CMK (cell line): Measurements from ENCODE around the gene CD6.

ENCODE experiments used
- DNase-seq: peaks from one replicate; pipeline ENCODE4 v3.0.0-alpha.2; 2010; ENCODE audit warnings: low read depth

The CD6 gene, protein sequence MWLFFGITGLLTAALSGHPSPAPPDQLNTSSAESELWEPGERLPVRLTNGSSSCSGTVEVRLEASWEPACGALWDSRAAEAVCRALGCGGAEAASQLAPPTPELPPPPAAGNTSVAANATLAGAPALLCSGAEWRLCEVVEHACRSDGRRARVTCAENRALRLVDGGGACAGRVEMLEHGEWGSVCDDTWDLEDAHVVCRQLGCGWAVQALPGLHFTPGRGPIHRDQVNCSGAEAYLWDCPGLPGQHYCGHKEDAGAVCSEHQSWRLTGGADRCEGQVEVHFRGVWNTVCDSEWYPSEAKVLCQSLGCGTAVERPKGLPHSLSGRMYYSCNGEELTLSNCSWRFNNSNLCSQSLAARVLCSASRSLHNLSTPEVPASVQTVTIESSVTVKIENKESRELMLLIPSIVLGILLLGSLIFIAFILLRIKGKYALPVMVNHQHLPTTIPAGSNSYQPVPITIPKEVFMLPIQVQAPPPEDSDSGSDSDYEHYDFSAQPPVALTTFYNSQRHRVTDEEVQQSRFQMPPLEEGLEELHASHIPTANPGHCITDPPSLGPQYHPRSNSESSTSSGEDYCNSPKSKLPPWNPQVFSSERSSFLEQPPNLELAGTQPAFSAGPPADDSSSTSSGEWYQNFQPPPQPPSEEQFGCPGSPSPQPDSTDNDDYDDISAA

DNA sequence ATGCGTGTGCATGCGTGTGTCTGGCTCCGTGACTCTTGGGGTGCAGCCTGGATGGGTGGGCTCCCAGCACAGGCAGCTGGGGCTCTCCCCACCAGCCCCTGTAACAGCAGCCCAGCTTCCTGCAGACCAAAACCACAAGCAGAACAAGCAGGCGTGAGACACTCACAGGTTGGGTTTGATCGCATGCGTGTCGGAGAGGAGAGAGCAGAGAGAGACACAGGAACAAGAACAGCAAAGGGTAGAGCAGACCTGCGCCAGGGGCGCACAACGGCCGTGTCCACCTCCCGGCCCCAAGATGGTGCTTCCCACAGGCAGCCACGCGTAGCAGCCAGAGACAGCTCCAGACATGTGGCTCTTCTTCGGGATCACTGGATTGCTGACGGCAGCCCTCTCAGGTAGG, at the start of gene CD6:
TSS of gene CD6 (plus strand) at position 161 of the 400 bp plus-strand sequence. CDS start at position 347, 186 bp downstream.
- no peak for DNase-seq

DNA sequence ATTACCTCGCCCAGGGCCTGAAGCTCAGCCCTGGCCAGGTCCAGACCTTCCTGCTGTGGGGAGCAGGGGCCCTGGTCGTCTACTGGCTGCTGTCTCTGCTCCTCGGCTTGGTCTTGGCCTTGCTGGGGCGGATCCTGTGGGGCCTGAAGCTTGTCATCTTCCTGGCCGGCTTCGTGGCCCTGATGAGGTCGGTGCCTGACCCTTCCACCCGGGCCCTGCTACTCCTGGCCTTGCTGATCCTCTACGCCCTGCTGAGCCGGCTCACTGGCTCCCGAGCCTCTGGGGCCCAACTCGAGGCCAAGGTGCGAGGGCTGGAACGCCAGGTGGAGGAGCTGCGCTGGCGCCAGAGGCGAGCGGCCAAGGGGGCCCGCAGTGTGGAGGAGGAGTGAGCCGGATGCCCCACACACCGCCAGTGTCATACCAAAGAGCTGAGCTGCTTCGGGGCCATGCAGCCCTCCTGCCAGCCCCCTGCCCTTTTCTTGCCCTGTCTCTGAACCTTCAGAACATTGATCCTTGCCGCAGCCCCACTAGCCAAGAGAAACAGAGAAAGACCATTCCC, 49.6 kb upstream of the CD6 start:
- DNase-seq: no peak

DNA sequence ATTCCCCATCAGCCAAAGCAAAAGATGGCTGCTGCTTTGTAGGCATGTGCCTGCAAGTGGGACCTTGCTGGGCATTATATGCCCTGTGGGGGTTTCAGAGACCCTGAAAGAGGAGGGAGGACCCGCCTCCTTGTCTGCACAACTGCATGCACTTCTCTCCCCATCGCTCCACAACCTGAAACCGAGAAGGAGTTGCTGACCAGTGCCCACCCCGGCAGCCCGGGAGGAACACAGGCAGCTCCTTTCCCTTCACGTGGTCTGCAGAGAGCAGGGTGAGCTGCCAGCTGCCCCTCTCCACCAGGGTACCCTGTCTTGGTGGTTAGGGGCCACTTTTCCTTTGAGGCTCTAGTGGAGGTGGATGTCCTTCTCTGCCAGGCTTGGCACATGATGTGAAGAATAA, 48.6 kb upstream of the CD6 start:
- DNase-seq: no peak

DNA sequence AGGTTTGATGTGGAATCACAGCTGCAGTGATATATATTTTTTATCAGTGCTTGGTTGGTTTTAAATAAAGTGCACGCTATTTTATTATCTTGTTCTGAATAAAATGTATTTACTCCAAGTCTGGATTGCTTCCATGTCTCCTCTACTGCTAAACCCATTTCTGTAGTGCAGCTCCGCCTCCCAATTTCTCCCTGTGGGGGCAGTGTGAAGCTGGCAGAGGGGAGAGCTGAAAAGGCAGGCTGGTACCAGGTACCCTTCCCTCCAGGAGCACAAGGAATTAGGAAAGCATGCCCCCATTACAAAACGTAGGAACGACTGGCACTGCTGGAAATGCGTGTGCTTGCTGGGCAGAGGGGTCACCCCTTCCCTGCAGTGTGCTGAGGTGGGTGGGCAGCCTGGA, 48.2 kb upstream of the CD6 start:
- no peak for DNase-seq

DNA sequence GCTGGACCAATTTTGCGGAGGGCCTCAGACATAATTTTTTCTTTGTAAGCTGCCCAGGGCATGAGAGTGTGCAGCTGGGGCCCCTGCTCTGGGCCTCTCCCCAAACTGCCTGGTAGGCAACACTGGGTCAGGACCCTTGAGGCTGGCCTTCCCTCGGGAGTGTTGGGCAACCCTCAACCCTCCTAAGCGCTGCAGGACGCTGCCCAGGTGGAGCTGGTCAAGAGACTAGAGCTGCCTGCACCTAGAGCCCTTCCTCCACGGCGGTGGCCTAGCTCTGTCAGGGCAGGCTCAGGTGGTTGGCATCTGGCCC, 47.7 kb upstream of the CD6 start:
- DNase-seq: no peak

DNA sequence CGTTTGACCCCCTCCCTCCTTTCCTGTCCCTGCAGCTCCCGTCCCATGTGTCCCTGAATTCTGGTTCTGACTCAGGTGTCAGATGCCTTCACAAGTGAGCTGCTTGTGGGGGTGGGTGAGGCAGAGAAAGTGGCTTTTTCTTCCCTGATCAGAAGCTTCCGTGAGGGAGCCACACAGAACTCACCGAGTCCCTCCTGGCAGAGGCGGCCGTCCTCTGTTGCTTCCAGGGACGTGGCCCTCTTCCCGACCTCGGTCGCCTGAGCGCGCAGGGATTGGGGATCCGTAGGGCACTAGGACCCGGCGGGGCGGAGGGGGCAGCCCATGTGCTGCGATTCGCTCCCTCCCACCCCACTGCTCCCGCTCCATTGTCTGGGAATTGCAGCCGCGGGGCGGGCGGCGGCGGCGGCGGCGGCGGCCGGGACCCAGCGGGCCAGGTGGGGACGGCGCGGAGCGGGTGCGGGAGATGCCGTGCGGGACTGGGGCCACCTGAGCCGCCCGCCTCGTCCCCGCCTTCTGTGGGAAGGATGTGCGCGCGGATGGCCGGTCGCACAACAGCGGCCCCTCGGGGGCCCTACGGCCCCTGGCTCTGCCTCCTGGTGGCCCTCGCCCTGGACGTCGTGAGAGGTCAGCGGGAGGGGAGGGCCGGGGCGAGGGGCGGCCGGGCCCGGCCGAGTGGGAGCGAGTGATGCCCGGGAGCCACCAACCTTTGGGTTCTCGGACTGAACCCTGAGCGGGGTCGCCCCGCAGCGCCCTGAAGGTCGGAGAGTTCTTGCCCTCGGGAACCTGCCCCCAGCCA, 47.2 kb upstream of the CD6 start, which contains the start of gene TMEM132A:
TSS of gene TMEM132A (plus strand) at position 351 of the 796 bp plus-strand sequence. CDS start at position 525, 174 bp downstream.
- no peak for DNase-seq

DNA sequence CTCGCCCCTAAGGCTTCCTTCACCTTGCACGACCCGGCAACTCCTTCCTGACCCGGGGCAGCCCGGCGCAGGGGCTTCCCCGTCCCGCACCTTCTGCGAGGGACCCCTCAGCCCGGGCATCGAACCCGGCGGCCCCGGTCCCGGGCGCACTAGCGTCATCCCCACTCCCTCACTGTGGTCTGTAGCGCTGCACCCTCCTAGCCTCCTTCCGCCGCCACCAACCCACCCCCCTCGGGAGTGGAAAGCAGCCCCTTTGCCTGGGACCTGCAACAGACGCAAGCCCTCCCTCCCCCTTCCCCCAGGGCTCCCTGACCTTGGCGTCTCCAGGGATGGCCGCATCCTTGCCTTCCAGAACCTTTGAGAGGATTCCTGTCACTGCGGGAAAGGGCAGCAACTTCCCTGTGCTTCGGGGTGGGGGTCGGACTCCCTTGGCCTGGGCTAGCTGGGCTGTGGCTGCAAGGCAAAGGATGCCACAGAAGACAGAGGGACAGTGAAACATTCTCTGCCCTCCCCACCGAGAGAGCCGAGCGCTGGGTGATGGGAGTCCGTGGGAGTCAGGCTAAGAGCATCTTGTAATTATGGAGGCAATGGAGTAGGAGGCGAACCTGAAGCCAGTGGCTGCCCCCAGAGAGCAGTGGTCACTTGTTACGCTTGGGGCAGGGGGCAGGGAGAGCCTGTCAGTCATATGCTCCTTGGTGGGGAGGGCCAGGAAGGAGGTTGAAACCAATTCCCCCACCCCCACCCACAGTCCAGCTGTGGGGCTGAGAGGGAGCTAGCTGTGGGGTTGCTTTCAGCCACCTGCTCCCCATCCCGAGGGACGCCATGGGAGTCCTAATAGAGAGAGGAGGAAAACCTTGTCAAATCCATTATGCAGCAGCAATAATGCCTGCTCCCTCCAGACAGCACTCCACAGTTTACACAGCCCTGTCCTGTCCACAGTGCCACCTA, 46.3 kb upstream of the CD6 start:
- DNase-seq: no peak

DNA sequence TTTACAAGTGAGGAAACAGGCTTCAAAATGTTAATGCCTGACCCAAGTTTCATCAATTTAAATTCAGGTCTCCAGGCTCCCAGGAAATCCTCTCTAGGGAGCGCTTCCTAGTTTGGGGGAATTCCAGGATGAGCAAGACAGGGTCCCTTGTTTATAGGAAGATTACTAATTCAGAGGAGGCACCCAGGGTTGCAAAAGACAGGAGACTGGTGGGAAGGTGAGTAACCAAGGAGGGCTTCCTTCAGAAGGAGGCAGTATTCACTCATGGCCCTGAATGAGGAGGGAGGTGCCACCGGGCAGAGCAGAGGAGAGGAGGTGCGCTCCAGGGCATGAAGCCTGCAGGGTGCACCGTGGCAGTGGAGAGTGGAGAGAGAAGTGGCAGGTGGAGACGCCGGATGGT, 45.6 kb upstream of the CD6 start:
- DNase-seq: no peak

DNA sequence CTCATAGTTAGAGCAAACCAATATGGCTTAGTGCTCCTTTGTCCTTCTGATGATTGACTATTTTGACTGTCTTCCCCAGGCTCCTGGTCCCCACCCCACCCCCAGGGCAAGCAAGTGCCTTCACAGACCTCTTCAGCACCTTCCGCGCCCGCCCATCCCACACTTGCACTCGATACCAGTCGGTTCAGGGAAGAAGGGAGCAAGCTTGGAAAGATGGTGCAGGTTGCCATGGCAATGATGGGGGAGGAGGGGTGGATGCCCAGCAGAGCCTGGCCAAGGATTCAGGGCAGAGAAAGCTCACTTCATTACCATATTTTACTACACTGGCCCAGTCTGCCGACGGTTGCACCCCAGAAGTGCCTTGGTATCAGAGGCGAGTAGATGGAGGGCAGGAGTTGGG, 45.0 kb upstream of the CD6 start:
- DNase-seq: no peak

DNA sequence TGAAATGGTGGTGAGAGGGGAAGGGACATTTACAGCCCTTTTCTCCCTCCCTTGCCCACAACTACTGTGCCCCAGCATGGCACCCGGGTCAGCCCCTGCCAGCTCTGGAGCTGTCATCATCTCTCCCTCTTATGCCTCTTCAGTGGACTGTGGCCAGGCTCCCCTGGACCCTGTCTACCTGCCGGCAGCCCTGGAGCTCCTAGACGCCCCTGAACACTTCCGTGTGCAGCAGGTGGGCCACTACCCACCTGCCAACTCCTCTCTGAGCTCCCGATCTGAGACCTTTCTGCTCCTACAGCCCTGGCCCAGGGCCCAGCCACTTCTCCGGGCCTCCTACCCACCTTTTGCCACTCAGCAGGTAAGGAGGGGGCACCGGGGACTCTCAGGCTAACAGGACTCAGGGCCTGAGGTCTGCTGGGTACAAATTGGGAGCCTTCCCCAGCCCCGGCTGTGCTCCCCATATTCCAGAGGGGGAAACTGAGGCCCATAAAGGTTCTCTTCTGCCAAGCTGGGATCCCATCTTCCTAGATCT, 44.4 kb upstream of the CD6 start:
- DNase-seq: no peak

DNA sequence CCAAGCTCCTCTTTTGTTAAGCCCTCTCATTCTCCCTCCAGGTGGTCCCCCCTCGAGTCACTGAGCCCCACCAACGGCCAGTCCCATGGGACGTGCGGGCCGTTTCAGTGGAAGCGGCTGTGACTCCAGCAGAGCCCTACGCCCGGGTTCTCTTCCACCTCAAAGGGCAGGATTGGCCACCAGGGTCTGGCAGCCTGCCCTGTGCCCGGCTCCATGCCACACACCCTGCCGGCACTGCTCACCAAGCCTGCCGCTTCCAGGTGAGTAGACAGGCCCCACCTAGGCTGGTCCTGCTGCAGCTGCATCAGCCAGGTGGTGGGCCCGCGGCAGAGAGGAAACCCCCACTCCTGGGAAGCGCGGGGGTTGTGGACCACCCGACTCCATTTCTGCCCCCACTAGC, 43.9 kb upstream of the CD6 start:
- DNase-seq: no peak

DNA sequence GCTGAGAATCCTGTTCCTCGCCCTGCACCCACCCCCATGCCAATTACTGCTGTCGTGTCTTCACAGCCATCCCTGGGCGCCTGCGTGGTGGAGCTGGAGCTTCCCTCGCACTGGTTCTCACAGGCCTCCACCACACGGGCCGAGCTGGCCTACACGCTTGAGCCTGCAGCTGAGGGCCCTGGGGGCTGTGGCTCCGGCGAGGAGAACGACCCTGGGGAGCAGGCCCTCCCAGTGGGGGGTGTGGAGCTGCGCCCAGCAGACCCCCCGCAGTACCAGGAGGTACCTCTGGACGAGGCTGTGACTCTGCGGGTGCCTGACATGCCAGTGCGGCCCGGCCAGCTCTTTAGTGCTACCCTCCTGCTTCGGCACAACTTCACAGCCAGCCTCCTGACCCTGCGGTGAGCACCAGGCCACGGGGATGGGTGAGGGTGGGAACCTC, 42.9 kb upstream of the CD6 start:
- no peak for DNase-seq

DNA sequence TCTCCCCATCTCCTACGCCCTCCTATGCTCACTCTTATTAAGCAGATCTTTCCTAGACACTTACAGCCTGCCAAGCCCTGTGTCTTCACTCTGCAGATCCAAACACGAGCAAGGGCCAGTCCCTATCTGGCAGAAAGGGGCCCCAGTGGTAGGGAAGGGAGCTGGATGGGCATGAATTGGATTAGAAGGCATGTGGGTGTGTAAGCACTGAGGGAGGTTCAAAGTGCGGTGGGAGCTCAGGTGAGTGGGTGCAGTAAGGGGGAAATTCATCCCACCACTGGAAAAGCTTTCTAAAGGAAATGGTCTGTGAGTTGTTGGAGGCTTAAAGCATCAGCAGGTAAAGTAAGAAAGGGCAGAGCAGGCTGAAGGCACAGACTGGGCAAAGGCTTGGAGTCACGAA, 41.7 kb upstream of the CD6 start:
- no peak for DNase-seq

DNA sequence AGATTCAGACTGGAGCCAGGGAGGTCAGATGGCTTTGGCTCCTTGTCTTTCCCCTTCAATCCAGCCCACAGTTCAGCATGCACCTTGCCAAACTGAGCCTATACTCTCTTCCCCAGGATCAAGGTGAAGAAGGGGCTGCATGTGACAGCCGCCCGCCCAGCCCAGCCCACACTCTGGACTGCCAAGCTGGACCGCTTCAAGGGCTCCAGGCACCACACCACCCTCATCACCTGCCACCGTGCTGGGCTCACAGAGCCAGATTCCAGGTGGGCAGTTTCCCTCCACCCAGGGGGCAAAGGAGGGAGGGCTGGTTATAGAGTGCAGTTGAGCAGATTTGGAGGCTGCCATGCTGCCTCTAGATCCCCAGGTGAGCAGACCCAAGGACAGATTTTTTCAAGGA, 41.1 kb upstream of the CD6 start:
- DNase-seq: no peak

DNA sequence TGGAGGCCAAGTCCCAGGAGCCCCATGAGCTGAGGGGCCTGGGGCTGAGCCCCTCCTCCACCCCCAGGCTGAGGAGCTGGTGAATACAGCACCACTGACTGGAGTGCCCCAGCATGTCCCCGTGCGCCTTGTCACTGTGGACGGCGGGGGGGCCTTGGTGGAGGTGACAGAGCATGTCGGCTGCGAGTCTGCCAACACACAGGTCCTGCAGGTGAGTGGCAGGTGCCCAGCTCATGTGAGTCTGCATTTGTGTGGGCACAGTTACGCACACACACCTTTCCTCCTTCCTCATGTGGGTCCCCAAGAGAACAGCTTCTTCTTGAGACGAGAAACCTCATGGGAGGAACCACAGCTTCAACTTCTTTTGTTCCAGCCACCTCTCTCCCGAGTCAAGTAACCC, 39.6 kb upstream of the CD6 start:
- DNase-seq: no peak

DNA sequence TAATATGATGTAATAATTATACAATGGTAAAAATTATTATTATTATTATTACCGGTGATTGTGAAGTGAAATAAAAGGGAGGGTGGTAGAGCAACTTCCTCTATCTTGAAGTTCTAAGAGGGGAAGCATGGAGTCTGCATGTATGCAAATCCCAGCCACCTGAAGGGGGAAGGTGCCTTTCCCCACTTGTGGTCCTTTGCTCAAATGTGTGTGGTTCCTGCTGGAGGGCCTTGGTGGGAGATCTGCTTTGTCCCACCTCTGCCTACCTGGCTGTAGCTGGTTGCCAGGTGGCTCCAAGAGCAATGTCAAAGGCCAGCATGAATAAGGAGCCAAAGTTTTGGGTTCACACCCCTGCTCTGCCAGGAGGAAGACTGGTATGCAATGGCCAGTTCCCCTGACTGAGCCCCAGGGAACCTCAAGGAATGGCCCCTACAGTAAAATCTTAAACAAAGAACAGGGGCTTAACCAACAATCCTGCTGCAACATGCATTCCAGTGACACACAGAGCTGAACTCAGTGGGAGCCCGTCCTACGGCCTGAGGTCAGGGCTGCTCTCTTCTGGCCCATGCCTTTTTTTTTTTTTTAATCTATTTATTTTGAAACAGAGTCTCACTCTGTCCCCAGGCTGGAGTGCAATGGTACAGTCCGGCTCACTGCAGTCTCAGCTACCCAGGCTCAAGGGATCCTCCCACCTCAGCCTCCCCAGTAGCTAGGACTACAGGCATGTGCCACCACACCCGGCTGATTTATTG, 38.7 kb upstream of the CD6 start:
- DNase-seq: no peak

DNA sequence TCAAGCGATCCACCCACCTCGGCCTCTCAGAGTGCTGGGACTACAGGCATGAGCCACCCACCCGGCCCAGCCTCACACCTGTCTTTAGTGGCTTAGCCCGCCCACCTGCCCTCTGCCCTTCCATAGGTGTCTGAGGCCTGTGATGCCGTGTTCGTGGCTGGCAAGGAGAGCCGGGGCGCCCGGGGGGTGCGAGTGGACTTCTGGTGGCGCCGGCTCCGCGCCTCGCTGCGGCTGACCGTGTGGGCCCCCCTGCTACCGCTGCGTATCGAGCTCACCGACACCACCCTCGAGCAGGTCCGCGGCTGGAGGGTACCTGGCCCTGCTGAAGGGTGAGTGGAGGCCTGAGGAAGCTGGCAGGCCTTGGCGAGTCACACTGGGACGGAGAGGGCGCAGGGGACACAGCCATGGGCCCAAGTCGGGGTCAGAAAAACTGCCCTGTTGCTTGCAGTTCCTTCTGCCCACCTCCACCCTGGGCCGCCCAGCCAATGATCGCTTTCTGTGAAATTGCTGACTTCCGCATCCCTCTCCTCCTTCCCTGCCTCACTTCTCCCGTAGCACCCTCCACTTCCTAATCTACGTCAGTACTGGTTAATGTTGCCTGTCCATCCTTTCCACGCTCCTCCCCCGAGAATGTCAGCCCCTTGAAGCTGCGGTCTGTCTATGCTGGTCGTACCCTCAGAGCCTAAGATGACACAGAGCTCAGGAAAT, 37.9 kb upstream of the CD6 start:
- DNase-seq: no peak

DNA sequence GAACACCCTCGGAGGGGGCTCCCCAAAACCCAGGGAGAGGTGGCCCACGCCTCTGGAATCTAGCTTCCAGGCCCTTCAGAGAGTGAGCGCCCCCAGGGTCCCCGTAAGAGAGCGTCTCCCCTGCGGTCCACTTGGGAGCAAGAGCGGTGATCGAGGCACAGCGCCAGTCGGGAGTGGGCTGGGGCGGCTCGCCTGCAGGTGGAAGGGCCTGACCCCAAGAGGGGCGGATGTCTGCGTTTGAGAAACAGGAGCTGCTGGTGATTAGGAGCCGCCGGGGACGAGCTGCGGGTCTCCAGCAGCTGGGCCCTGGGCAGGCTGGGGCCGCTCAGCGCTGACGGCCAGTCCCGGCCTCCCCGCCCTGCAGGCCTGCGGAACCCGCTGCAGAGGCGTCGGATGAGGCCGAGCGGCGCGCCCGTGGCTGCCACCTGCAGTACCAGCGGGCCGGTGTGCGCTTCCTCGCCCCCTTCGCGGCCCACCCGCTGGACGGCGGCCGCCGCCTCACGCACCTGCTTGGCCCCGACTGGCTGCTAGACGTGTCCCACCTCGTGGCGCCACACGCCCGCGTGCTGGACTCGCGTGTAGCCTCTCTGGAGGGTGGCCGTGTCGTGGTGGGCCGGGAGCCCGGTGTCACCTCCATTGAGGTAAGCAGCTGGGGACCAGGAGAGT, 37.2 kb upstream of the CD6 start:
- DNase-seq: no peak
